ENCODE measurements around the gene ZNF428.
A peak's percentile ranks its signal among the peaks of the same experiment; 100 is the strongest.
"Not testable (repeated sequence)": the region's sequence is repeated elsewhere in the genome, so short reads cannot be mapped to it uniquely, and the experiment has no call there.

ZNF428 gene

DNA sequence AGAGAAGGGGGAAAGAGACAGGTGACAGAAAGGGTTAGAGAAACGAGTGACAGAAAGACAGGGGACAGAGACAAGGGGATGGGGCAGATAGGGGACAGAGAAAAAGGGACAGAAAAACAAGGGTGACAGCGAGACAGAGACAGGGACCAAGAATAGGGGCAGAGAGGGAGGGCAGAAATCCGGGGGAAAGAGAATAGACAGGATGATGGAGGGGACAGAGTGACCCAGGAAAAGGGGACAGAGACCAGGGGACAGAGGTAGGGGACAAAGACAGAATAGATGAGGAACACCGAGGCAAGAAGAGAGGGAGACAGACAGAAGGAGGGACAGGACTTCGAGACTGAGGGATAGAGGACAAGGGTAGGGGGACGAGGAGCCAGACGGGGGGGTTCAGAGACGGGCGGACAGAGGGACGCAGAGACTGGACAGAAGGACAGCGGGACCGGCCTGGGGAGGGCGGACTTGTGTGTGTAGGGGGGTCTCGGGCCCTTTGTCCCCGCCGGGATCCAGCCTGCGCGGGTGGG lies 19.6 kb upstream of the ZNF428 start:
- H3K4me1 ChIP-seq (ENCODE audit: insufficient read depth, low read length, severe bottlenecking): peaks cover 3% of the 10 kb centered on the region
- TF ChIP-seq, protein P1, sequence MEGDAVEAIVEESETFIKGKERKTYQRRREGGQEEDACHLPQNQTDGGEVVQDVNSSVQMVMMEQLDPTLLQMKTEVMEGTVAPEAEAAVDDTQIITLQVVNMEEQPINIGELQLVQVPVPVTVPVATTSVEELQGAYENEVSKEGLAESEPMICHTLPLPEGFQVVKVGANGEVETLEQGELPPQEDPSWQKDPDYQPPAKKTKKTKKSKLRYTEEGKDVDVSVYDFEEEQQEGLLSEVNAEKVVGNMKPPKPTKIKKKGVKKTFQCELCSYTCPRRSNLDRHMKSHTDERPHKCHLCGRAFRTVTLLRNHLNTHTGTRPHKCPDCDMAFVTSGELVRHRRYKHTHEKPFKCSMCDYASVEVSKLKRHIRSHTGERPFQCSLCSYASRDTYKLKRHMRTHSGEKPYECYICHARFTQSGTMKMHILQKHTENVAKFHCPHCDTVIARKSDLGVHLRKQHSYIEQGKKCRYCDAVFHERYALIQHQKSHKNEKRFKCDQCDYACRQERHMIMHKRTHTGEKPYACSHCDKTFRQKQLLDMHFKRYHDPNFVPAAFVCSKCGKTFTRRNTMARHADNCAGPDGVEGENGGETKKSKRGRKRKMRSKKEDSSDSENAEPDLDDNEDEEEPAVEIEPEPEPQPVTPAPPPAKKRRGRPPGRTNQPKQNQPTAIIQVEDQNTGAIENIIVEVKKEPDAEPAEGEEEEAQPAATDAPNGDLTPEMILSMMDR (IDR thresholded peaks at IDR 0.05; ENCODE audit: low read length): no peak
- TF ChIP-seq EZH2 (IDR thresholded peaks at IDR 0.05; ENCODE audit: borderline replicate concordance, low read length): no peak
- H3K36me3 ChIP-seq (ENCODE audit: insufficient read depth, low read length): no peaks in the 10 kb centered on the region
- H3K79me2 ChIP-seq (ENCODE audit: insufficient read depth, low read length): no peaks in the 10 kb centered on the region
- H3K4me2 ChIP-seq (ENCODE audit: low read length): peak overlapping the region; percentile 45; the same call in 1 of the 2 replicates
- no peaks in the 10 kb centered on the region for H3F3A ChIP-seq (ENCODE audit: insufficient read depth, low read length)
- 0 out of 2 replicates have a peak, but pooled peaks cover 13% of the 10 kb centered on the region for H3K27me3 ChIP-seq (ENCODE audit: insufficient read depth, low read length)
- H4K20me1 ChIP-seq (ENCODE audit: insufficient read depth, low read length): no peaks in the 10 kb centered on the region
- H3K9me3 ChIP-seq (ENCODE audit: low read length): no peaks in the 10 kb centered on the region
- H3K9ac ChIP-seq (ENCODE audit: low read length): no peak overlapping the region
- H3K27ac ChIP-seq (ENCODE audit: low read depth, low read length, poor library complexity, severe bottlenecking): no peak overlapping the region
- no peaks in the 10 kb centered on the region for H3K9me2 ChIP-seq (ENCODE audit: low read depth, low read length)
- peak overlapping the region; percentile 25 for H3K4me3 ChIP-seq (ENCODE audit: low read depth, low read length, poor library complexity, severe bottlenecking)
- H2AFZ ChIP-seq (ENCODE audit: low read length): no peak overlapping the region

DNA sequence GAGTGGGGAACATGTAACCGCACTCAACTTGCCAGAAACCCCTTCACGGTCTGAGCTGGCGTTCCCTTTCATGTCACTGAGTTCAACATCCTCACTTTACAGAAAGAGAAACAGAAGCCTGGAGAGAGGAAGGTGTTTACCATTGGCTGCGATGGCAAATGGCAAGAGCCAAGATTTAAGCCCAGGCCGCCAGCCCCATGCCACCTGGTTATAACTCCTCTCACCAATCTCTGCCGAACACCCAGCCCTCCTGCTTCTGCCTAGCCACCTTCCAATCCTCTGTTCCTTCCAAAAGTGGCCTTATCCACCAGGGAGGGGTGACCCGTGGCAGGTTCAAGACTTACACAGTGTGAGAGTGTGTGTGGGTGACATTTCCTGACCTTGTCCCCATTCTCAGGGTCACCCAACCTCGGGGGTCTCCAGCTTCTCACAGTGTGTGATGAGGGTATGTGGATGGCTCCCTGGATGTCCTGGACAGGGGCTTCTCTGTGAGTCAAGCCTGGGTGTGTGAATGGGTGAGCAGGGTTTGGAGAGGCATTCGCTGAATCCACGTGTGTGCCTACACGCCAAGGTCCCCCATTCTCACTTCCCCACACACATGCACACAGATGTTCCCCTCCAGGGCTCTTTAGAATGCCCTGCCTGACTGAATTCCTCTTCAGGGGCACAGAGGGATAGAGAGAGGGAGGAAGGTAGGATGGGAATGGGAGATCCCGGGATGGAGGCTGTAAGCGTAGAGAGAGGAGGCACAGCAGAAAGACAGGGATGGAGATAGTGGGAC lies 19.0 kb upstream of the ZNF428 start:
- H3K9ac ChIP-seq (ENCODE audit: low read length): no peak overlapping the region

DNA sequence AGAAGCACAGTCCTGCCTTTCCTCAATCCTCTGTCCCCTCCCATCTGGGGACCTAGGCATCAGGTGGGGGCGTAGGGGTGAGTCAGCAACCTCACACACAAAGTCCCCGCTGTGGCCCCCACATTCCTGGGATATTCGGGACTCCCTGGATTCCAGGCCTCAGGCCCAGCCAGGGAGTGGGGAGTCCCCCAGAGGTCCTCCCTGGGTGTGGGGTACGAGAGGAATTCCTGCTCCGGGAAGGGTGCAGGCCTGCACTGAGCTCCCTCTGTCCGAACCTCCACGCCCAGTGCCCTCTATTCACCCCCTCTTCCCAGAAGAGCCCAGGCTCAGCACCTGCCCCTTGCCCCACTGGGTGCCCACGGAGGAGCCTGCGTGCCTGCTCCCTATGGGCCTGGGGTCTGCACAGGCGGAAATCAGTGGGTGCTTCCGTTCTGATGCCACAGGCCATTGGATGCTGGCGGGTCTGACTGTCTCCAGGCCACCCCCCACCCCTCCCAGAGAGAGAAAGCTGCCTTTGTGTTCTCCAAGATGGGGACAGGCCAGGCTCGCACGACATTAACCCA lies 16.8 kb upstream of the ZNF428 start:
- Histone ChIP-seq H2AFZ (ENCODE audit: low read length) (no peak overlapping the region), H3K27me3 (ENCODE audit: insufficient read depth, low read length) (0 out of 2 replicates have a peak, but pooled peaks cover 16% of the 10 kb centered on the region), H4K20me1 (ENCODE audit: insufficient read depth, low read length) (no peaks in the 10 kb centered on the region), H3K4me1 (ENCODE audit: insufficient read depth, low read length, severe bottlenecking) (peaks cover 3% of the 10 kb centered on the region), H3K79me2 (ENCODE audit: insufficient read depth, low read length) (no peaks in the 10 kb centered on the region), H3K9me3 (ENCODE audit: low read length) (no peaks in the 10 kb centered on the region), H3K36me3 (ENCODE audit: insufficient read depth, low read length) (no peaks in the 10 kb centered on the region), H3K4me3 (ENCODE audit: low read depth, low read length, poor library complexity, severe bottlenecking) (no peak overlapping the region), H3F3A (ENCODE audit: insufficient read depth, low read length) (no peaks in the 10 kb centered on the region), H3K27ac (ENCODE audit: low read depth, low read length, poor library complexity, severe bottlenecking) (no peak overlapping the region), H3K9ac (ENCODE audit: low read length) (no peak overlapping the region), H3K4me2 (ENCODE audit: low read length) (no peak overlapping the region), H3K9me2 (ENCODE audit: low read depth, low read length) (no peaks in the 10 kb centered on the region)
- TF ChIP-seq, protein P1 (IDR thresholded peaks at IDR 0.05; ENCODE audit: low read length): no peak
- no peak for TF ChIP-seq EZH2 (IDR thresholded peaks at IDR 0.05; ENCODE audit: borderline replicate concordance, low read length)

More for the DNA sequence above, 19.0 kb upstream of the ZNF428 start:
- no peak overlapping the region for H3K4me2 ChIP-seq (ENCODE audit: low read length)
- no peak overlapping the region for H3K4me3 ChIP-seq (ENCODE audit: low read depth, low read length, poor library complexity, severe bottlenecking)
- H3K9me3 ChIP-seq (ENCODE audit: low read length): no peaks in the 10 kb centered on the region
- no peak overlapping the region for H2AFZ ChIP-seq (ENCODE audit: low read length)
- H3K79me2 ChIP-seq (ENCODE audit: insufficient read depth, low read length): no peaks in the 10 kb centered on the region
- TF ChIP-seq EZH2 (IDR thresholded peaks at IDR 0.05; ENCODE audit: borderline replicate concordance, low read length): no peak
- TF ChIP-seq, protein P1 (IDR thresholded peaks at IDR 0.05; ENCODE audit: low read length): no peak
- H4K20me1 ChIP-seq (ENCODE audit: insufficient read depth, low read length): no peaks in the 10 kb centered on the region
- H3K27me3 ChIP-seq (ENCODE audit: insufficient read depth, low read length): 0 out of 2 replicates have a peak, but pooled peaks cover 13% of the 10 kb centered on the region
- H3K9me2 ChIP-seq (ENCODE audit: low read depth, low read length): no peaks in the 10 kb centered on the region
- peaks cover 3% of the 10 kb centered on the region for H3K4me1 ChIP-seq (ENCODE audit: insufficient read depth, low read length, severe bottlenecking)
- H3K27ac ChIP-seq (ENCODE audit: low read depth, low read length, poor library complexity, severe bottlenecking): no peak overlapping the region
- no peaks in the 10 kb centered on the region for H3F3A ChIP-seq (ENCODE audit: insufficient read depth, low read length)
- no peaks in the 10 kb centered on the region for H3K36me3 ChIP-seq (ENCODE audit: insufficient read depth, low read length)

DNA sequence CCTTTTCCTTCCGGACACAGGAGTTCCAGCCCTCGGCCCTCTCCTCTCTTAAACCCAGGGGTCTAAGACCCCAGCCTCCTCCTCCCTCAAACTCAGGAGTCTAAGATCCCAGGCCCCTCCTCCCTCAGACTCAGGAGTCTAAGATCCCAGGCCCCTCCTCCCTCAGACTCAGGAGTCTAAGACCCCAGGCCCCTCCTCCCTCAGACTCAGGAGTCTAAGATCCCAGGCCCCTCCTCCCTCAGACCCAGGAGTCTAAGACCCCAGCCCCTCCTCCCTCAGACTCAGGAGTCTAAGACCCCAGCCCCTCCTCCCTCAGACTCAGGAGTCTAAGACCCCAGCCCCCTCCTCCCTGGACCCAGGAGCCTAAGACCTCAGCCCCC lies 16.1 kb upstream of the ZNF428 start:
- not testable (repeated sequence) for H2AFZ ChIP-seq (ENCODE audit: low read length); H3K27ac ChIP-seq (ENCODE audit: low read depth, low read length, poor library complexity, severe bottlenecking); H3K9me3 ChIP-seq (ENCODE audit: low read length); H3K9ac ChIP-seq (ENCODE audit: low read length); H3K9me2 ChIP-seq (ENCODE audit: low read depth, low read length); H3K36me3 ChIP-seq (ENCODE audit: insufficient read depth, low read length); H3F3A ChIP-seq (ENCODE audit: insufficient read depth, low read length); H4K20me1 ChIP-seq (ENCODE audit: insufficient read depth, low read length); H3K4me2 ChIP-seq (ENCODE audit: low read length); H3K4me3 ChIP-seq (ENCODE audit: low read depth, low read length, poor library complexity, severe bottlenecking); H3K4me1 ChIP-seq (ENCODE audit: insufficient read depth, low read length, severe bottlenecking); H3K79me2 ChIP-seq (ENCODE audit: insufficient read depth, low read length)
- H3K27me3 ChIP-seq (ENCODE audit: insufficient read depth, low read length): 0 out of 2 replicates have a peak, but pooled peaks cover 15% of the 10 kb centered on the region

Measured in OCI-LY1 (cell line).